ENCODE data around the gene FRMD6. TPM values are rescaled to one million over a fixed set of nuclear protein-coding genes. Genes with fewer than 3 reads are reported as not detected.

The FRMD6 gene
- total and polyA plus RNA-seq, 7 donors, result 1.6 to 85.6 (median 38.3) TPM

- DNase-seq, result no peak
- H3K4me3 ChIP-seq, result no peak overlapping the region
- intact Hi-C loops (cut with DNase I), result no loop called here
- no peak overlapping the region for H3K27ac ChIP-seq
- 79 to 87% methylated on average over 5 of the region's 5 CpGs for WGBS, 2 donors
- H3K36me3 ChIP-seq, result peaks cover 0 to 4% (median 0%) of the 10 kb centered on the region in 4 donors
- TF ChIP-seq EP300 (IDR thresholded peaks at IDR 0.05), result no peak
- peak in 1 of 4 donors; percentile 24 for TF ChIP-seq POLR2AphosphoS5 (IDR thresholded peaks at IDR 0.05)
- H3K4me1 ChIP-seq, result peaks cover 0 to 7% (median 3%) of the 10 kb centered on the region in 4 donors
- no peaks in the 10 kb centered on the region for H3K27me3 ChIP-seq
- H3K9me3 ChIP-seq, result no peaks in the 10 kb centered on the region
These were observed 7.3 kb upstream of the FRMD6 start for GRCh38 chr14:51644217-51644933.

DNA sequence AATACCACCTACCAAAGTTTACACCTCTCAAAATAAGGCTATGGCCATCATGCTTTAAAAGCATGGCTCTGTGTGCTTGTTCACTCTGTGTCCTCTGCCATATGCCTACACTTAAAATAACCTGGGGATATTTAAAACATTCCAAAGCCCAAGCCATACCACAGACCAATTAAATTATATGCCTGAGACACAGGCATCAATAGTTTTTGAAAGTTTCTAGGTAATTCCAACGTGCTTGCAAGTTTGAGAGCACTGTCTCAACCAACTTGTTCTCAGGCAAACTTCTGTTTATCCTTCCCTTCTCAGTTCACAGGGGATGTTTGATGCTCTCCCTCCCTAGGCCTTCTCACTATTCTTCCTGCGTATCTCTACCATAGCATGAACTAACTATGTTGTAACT lies 3.4 kb upstream of the FRMD6 start:
- intact Hi-C loops (cut with DNase I), result no loop called here
- Histone ChIP-seq H3K4me3 (no peak overlapping the region), H3K27me3 (no peaks in the 10 kb centered on the region), H3K4me1 (peaks cover 0 to 19% (median 11%) of the 10 kb centered on the region in 4 donors), H3K36me3 (no peaks in the 10 kb centered on the region), H3K9me3 (no peaks in the 10 kb centered on the region), H3K27ac (no peak overlapping the region)
- DNase-seq, result no peak
- TF ChIP-seq POLR2A (IDR thresholded peaks at IDR 0.05), result no peak
- TF ChIP-seq POLR2AphosphoS5 (IDR thresholded peaks at IDR 0.05), result no peak
- TF ChIP-seq, protein P1, sequence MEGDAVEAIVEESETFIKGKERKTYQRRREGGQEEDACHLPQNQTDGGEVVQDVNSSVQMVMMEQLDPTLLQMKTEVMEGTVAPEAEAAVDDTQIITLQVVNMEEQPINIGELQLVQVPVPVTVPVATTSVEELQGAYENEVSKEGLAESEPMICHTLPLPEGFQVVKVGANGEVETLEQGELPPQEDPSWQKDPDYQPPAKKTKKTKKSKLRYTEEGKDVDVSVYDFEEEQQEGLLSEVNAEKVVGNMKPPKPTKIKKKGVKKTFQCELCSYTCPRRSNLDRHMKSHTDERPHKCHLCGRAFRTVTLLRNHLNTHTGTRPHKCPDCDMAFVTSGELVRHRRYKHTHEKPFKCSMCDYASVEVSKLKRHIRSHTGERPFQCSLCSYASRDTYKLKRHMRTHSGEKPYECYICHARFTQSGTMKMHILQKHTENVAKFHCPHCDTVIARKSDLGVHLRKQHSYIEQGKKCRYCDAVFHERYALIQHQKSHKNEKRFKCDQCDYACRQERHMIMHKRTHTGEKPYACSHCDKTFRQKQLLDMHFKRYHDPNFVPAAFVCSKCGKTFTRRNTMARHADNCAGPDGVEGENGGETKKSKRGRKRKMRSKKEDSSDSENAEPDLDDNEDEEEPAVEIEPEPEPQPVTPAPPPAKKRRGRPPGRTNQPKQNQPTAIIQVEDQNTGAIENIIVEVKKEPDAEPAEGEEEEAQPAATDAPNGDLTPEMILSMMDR (IDR thresholded peaks at IDR 0.05), result no peak
- 55 to 73% methylated on average over 2 of the region's 2 CpGs for WGBS, 2 donors

DNA sequence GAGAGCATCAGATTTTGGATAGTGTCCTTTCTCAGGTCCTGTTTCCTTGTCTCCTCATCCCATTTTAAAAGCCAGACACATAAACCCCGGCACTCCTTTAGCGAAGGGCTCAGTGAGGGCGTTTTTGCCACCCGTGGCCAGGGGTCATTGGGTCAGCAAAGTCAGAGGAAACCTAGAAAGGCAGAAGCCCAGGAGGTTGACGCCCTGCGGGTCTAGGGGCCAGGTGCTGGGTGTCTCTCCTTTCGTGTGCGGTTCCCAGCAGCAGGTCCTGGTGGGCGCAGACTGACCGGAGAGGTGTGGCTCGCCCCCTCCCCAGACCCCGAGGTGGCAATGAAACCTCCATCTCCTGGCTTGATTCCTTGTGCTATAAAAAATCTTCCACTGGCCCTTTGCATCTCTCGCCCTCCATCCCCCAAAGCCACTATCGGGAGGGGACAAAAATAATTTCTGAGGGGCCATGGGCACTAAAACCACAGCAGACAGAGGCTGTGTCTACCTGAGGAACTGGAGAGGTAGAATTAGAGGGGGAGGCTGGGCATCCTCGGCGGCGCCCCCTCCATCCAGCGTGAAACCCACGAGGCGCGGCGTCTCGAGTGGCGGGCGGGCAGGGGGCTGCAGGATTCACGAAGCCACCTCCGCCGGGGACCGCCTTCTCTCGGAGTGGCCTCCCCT lies 858 bp upstream of the FRMD6 start:
- intact Hi-C loops (cut with DNase I), result loop anchor here (5.0 kb wide), 5 partner anchors 109 to 689 kb away; partner anchors contain the start of gene TMX1
- WGBS, 2 donors, result 3 to 6% methylated on average over 30 of the region's 30 CpGs

GRCh38 chr14:51652168-51653078 lies 713 bp downstream of the FRMD6 start:
- intact Hi-C loops (cut with DNase I), result loop anchor here (2.0 to 5.0 kb wide), 6 partner anchors 110 to 690 kb away; partner anchors contain the start of gene TMX1
- Histone ChIP-seq H3K9me3 (no peaks in the 10 kb centered on the region), H3K27ac (peak overlapping the region; percentile 92 to 99 (median 96)), H3K36me3 (no peaks in the 10 kb centered on the region), H3K4me3 (peak overlapping the region; percentile 73 to 96 (median 88)), H3K27me3 (no peaks in the 10 kb centered on the region), H3K4me1 (peaks cover 0 to 50% (median 29%) of the 10 kb centered on the region in 4 donors)
- peak; percentile 76 for DNase-seq
- TF ChIP-seq POLR2AphosphoS5 (IDR thresholded peaks at IDR 0.05) (peak in 1 of 4 donors; percentile 1), POLR2A (IDR thresholded peaks at IDR 0.05) (no peak)
- TF ChIP-seq, protein P1 (IDR thresholded peaks at IDR 0.05), result peak in 1 of 4 experiments; percentile 7
- WGBS, 2 donors, result 0 to 1% methylated on average over 75 of the region's 75 CpGs

More for the DNA sequence above, 858 bp upstream of the FRMD6 start:
- H3K27ac ChIP-seq, result peak overlapping the region; percentile 92 to 99 (median 96)
- no peaks in the 10 kb centered on the region for H3K36me3 ChIP-seq
- no peaks in the 10 kb centered on the region for H3K9me3 ChIP-seq
- TF ChIP-seq POLR2AphosphoS5 (IDR thresholded peaks at IDR 0.05) (no peak), POLR2A (IDR thresholded peaks at IDR 0.05) (no peak), EP300 (IDR thresholded peaks at IDR 0.05) (no peak)
- TF ChIP-seq, protein P1 (IDR thresholded peaks at IDR 0.05), result no peak
- DNase-seq, result peak; percentile 73
- H3K27me3 ChIP-seq, result no peaks in the 10 kb centered on the region
- peaks cover 0 to 45% (median 26%) of the 10 kb centered on the region in 4 donors for H3K4me1 ChIP-seq
- H3K4me3 ChIP-seq, result peak overlapping the region; percentile 73 to 96 (median 88)
